Cardiac muscle cell (in vitro differentiated cells and primary cell): ENCODE measurements around the gene CREB5. TPM values are rescaled to one million over a fixed set of nuclear protein-coding genes. Genes with fewer than 3 reads are reported as not detected.

Source experiments
- DNase-seq, 2 donors: peaks; one replicate each; pipeline versions ENCODE4 v3.0.0 to v3.0.0-alpha.2; 2010 to 2017; ENCODE audit warnings: low read depth in 1 of 2, low spot score in 1 of 2
- H3K27ac ChIP-seq: fragments of 200-600 bp; sonication (generic); 2 replicates; pipeline ENCODE4 v1.5.1; 2016
- H3K27me3 ChIP-seq: fragments of 200-600 bp; sonication (generic); 2 replicates; pipeline ENCODE4 v1.6.0; 2016; ENCODE audit warnings: control low read depth
- H3K36me3 ChIP-seq: fragments of 200-600 bp; sonication (generic); 2 replicates; pipeline ENCODE4 v1.5.1; 2016; ENCODE audit warnings: control low read depth
- H3K4me1 ChIP-seq: fragments of 200-600 bp; sonication (generic); 2 replicates; pipeline ENCODE4 v1.8.1; 2017; ENCODE audit warnings: low read depth, mild to moderate bottlenecking, mixed run types
- H3K4me3 ChIP-seq: fragments of 200-600 bp; sonication (generic); 2 replicates; pipeline ENCODE4 v1.5.1; 2016; ENCODE audit warnings: mild to moderate bottlenecking
- H3K9me3 ChIP-seq: fragments of 200-600 bp; sonication (generic); 2 replicates; pipeline ENCODE4 v1.5.1; 2017; ENCODE audit warnings: low read depth, mild to moderate bottlenecking, control low read depth
- CTCF ChIP-seq: IDR thresholded peaks from 2 replicates; pipeline ENCODE4 v1.5.1; 2012; ENCODE audit warnings: low read depth, mild to moderate bottlenecking, low read length
- polyA plus RNA-seq: library from polyadenylated mRNA; unstranded; fragments of >200 nt; fragmentation: Nextera tagmentation; extraction: Ambion mirVana; gene quantifications from 2 replicates; pipeline ENCODE4 v1.2.1, GENCODE V29; 2016
- total RNA-seq: library from RNA; depleted of rRNA; stranded (reverse); fragments of >200 nt; gene quantifications from 2 replicates; pipeline ENCODE4 v1.2.3, GENCODE V29; 2016

Gene CREB5
- total and polyA plus RNA-seq, 2 experiments from 2014 or later: 4.6 TPM

DNA sequence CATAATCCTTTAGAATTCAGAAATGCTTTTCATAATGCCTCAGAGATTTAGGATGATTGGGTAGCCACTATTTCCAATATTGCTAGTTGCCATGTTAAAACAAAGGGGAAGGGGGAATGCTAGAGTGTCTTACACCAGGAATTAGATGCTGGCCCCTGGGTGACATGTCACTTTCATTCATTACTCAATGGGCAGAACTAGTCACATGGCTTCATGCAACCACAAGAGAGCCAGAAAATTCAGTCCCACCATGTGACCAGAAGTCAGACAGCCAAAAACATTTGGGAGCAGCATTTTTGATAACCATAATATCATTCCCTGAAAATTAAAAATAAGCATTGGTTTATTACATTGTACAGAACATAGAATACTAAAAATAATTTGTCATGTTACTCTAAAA lies 81.2 kb downstream of the CREB5 start:
- H3K4me1 ChIP-seq: no peaks in the 10 kb centered on the region
- no peak for DNase-seq
- no peaks in the 10 kb centered on the region for H3K9me3 ChIP-seq
- no peak for TF ChIP-seq CTCF
- no peak overlapping the region for H3K27ac ChIP-seq
- H3K36me3 ChIP-seq: no peaks in the 10 kb centered on the region
- no peaks in the 10 kb centered on the region for H3K27me3 ChIP-seq
- H3K4me3 ChIP-seq: no peak overlapping the region

GRCh38 chr7:28497009-28497408 lies 84.7 kb downstream of the CREB5 start:
- H3K27ac ChIP-seq: no peak overlapping the region
- no peaks in the 10 kb centered on the region for H3K36me3 ChIP-seq
- no peaks in the 10 kb centered on the region for H3K27me3 ChIP-seq
- no peaks in the 10 kb centered on the region for H3K4me1 ChIP-seq
- DNase-seq: no peak
- H3K4me3 ChIP-seq: no peak overlapping the region
- no peak for TF ChIP-seq CTCF
- H3K9me3 ChIP-seq: no peaks in the 10 kb centered on the region

- H3K9me3 ChIP-seq: no peaks in the 10 kb centered on the region
- H3K4me3 ChIP-seq: no peak overlapping the region
- H3K4me1 ChIP-seq: no peaks in the 10 kb centered on the region
- no peaks in the 10 kb centered on the region for H3K36me3 ChIP-seq
- DNase-seq: no peak
- H3K27me3 ChIP-seq: no peaks in the 10 kb centered on the region
- H3K27ac ChIP-seq: no peak overlapping the region
- no peak for TF ChIP-seq CTCF
Measured at GRCh38 chr7:28498636-28499035, 86.3 kb downstream of the CREB5 start.

GRCh38 chr7:28500138-28500537 lies 87.8 kb downstream of the CREB5 start:
- no peak for DNase-seq

GRCh38 chr7:28502408-28502807 lies 90.1 kb downstream of the CREB5 start:
- no peak for DNase-seq
- H3K27ac ChIP-seq: no peak overlapping the region
- no peaks in the 10 kb centered on the region for H3K4me1 ChIP-seq
- no peaks in the 10 kb centered on the region for H3K36me3 ChIP-seq
- no peaks in the 10 kb centered on the region for H3K9me3 ChIP-seq
- no peak for TF ChIP-seq CTCF
- H3K27me3 ChIP-seq: no peaks in the 10 kb centered on the region
- H3K4me3 ChIP-seq: no peak overlapping the region

More at GRCh38 chr7:28500138-28500537, 87.8 kb downstream of the CREB5 start:
- Histone ChIP-seq H3K4me1 (no peaks in the 10 kb centered on the region), H3K4me3 (no peak overlapping the region), H3K27me3 (no peaks in the 10 kb centered on the region), H3K27ac (no peak overlapping the region), H3K36me3 (no peaks in the 10 kb centered on the region), H3K9me3 (no peaks in the 10 kb centered on the region)
- TF ChIP-seq CTCF: no peak

- TF ChIP-seq CTCF: no peak
- H3K27ac ChIP-seq: no peak overlapping the region
- DNase-seq: no peak
- no peaks in the 10 kb centered on the region for H3K9me3 ChIP-seq
- H3K4me3 ChIP-seq: no peak overlapping the region
- H3K36me3 ChIP-seq: no peaks in the 10 kb centered on the region
- H3K4me1 ChIP-seq: no peaks in the 10 kb centered on the region
- no peaks in the 10 kb centered on the region for H3K27me3 ChIP-seq
Measured at GRCh38 chr7:28503396-28503795, 91.1 kb downstream of the CREB5 start.
